T-helper 9 cell (primary cell): ENCODE data around the gene CCSER1.
"Not testable (repeated sequence)": the region's sequence is repeated elsewhere in the genome, so short reads cannot be mapped to it uniquely, and the experiment has no call there.

Experiments
- DNase-seq: peaks from one replicate; pipeline ENCODE4 v3.0.0-alpha.2; 2020

Gene CCSER1

GRCh38 chr4:91089178-91089577 is 962.0 kb downstream of the CCSER1 start:
- no peak for DNase-seq

DNA sequence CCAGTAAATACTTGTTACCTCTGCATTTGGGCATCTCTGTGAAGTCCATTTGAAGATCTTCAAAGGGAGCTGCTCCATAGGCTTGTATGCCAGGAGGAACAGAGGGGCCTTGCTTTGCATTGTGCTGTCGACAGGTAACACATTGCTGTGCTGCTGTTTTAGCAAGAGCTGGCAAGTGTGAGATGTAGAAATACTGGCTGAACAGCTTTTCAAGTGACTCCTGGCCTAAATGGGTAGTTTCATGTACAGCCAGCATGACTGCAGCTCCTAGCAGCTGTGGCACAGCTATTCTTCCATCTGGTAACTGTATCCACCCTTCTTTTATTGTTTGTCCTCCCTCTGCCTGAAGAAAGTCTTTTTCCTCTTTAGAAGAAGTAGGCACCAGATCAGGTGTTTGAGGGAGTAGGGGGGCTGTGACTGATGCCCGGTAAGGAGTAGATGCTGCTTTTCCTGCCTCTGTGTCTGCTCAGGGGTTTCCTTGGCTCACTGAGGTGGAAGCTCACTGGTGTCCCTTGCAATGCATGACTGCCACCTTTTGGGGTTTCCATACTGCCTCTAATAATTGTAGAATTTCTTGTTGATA is 965.3 kb downstream of the CCSER1 start:
- DNase-seq, result no peak

DNA sequence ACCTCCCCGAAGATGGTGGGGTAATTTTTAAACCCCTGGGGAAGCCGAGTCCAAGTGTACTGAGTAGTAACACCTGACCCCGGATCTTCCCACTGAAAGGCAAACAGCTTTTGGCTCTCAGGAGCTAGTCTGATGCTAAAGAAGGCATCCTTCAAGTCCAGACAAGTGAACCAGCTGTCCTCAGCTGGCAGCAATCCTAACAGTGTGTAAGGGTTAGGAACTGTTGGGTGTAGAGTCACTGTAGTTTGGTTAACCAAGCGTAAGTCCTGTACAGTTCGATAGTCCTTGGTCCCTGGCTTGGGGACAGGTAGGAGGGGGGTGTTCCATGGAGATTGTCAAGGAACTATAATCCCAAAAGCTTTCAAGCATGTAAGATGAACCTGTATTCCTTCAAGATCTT is 967.0 kb downstream of the CCSER1 start:
- not testable (repeated sequence) for DNase-seq

DNA sequence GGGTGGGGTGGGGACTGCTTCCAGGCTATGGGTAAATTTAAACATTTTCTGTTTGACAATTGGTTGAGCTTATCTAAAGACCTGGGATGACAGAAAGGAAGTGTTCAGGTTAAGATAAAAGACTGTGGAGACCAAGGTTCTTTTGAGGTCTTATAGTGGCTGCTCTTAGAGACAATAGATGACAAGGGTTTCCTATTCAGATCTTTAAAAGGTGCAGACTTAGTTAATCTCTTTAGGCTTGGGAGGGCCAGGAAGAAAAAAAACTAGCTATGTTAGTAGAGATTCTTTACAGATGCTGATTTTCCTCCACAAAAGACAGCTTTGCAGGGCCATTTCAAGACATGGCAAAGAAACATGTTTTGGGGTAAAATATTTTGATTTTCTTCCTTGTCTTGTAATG is 972.5 kb downstream of the CCSER1 start:
- DNase-seq, result no peak

DNA sequence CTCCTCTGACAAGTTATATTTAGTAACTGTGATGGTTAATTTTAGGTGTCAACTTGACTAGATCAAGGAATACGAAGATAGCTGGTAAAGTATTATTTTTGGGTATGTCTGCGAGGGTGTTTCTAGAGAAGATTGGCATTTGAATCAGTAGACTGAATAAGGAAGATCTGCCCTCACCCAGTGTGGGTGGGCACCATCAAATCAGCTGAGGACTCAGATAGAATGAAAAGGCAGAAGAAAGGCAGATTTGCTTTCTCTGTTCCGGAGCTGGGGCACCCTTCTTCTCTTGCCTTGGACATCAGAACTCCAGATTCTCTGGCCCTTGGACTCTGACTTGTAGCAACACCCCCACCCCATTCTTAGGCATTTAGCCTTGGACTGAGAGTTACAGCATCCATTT is 981.6 kb downstream of the CCSER1 start:
- no peak for DNase-seq

- no peak for DNase-seq
Measured at GRCh38 chr4:91111556-91111955, 984.4 kb downstream of the CCSER1 start.

- DNase-seq, result no peak
Measured at GRCh38 chr4:91113130-91113706, 986.0 kb downstream of the CCSER1 start.

DNA sequence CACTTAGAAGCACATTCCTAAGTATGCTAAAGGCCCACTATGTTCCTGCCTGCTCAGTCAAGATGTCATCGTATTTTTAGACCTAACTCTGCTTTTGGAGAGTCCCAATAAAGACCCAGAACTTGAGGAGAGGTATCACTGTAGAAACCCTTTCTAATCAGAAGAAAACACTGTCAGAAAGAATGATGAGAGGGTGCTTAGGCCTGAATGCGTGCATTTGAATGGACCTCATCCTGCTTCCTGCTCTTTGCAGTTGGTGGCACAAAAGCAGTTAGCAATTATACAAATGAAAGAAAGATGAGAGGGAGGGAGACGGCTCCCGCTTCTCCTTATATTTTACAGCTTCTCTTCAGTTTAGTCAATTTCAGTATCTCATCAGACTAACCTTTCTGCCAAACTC is 987.2 kb downstream of the CCSER1 start:
- DNase-seq, result no peak

DNA sequence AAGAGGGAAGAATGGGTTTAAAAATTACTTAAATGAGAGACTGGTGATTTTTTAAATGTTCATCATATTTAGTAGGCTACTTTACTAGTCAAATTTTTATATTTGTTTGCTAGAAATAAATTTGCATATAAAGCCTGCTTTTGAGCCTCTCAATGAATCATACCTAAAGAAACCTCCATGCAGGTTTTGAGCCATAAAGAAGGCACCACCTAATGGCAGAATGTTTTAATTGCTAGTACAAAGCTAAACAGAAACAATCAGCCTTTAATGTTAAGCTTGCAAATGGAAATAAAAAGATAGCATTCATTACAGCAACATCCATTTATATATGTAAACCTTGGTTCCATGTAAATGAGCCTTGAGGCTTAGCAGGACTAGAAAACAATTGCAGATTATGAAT is 989.7 kb downstream of the CCSER1 start:
- no peak for DNase-seq

DNA sequence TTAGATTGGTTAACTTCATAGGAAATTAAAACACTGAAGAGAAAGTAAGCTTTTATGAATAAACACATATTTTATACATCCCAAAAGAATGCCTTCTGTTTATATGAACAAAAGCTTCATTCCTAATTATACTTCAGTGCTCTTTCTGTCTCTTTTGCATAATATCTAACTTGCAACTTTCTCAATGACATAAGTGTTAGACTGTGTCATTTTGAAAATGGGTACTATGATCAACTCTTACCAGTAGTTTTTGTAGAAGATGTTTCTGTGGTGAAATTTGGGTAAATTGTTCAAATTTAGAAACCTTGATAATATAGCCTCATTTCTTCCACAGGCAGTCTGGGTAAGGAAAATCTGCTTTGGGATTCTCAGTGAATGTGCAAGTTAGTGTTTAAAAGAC is 991.4 kb downstream of the CCSER1 start:
- DNase-seq, result no peak

DNA sequence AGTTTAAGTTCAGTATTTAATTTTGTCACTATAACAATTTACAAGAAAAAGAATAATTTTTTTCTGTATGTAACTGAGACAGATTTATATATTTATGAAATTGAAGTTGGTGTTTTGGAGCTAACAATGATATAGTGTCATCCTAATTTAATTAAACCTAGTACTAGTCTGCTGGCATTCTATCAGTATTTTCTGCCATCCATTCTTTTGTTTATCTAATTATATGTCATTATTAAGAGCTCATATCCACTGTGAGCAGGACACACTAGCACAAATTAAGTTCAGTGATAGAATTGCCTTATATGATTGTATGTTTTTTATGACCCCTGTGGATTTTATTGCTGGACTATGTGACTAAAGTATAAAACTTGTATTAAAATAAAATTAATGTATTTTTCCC is 996.5 kb downstream of the CCSER1 start:
- no peak for DNase-seq

GRCh38 chr4:91127192-91127591 is 1000.0 kb downstream of the CCSER1 start:
- no peak for DNase-seq

GRCh38 chr4:91127831-91128230 is 1000.6 kb downstream of the CCSER1 start:
- no peak for DNase-seq

GRCh38 chr4:91128519-91128918 is 1001.3 kb downstream of the CCSER1 start:
- DNase-seq, result no peak

DNA sequence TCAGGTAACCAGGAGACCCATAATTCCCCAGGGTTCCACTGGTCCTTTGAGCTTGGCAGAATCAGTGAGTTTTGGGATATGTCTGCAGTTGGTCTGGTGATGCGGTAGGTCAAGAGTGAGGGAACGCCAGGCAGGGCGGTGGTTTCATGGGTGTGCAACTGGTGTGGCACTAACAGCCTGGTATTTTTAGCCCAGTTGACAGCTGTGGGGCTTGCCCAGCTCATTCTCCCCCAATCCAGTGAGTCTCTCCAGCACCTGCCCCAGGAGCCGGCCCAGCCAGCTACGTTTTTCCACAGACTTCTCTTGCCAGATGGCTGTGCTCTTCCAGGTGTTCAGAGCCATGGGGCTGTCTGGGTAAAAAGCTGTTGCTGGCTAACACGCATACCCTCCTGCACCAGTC is 1019.9 kb downstream of the CCSER1 start:
- no peak for DNase-seq

DNA sequence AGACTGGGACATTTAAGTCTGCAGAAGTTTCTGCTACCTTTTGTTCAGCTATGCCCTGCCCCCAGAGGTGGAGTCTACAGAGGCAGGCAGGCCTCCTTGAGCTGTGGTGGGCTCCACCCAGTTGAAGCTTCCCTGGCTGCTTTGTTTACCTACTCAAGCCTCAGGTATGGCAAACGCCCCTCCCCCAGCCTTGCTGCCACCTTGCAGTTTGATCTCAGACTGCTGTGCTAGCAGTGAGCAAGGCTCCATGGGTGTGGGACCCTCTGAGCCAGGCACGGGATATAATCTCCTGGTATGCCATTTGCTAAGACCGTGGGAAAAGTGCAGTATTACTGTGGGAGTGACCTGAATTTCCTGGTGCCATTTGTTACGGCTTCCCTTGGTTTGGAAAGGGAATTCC is 1026.8 kb downstream of the CCSER1 start:
- DNase-seq, result not testable (repeated sequence)

DNA sequence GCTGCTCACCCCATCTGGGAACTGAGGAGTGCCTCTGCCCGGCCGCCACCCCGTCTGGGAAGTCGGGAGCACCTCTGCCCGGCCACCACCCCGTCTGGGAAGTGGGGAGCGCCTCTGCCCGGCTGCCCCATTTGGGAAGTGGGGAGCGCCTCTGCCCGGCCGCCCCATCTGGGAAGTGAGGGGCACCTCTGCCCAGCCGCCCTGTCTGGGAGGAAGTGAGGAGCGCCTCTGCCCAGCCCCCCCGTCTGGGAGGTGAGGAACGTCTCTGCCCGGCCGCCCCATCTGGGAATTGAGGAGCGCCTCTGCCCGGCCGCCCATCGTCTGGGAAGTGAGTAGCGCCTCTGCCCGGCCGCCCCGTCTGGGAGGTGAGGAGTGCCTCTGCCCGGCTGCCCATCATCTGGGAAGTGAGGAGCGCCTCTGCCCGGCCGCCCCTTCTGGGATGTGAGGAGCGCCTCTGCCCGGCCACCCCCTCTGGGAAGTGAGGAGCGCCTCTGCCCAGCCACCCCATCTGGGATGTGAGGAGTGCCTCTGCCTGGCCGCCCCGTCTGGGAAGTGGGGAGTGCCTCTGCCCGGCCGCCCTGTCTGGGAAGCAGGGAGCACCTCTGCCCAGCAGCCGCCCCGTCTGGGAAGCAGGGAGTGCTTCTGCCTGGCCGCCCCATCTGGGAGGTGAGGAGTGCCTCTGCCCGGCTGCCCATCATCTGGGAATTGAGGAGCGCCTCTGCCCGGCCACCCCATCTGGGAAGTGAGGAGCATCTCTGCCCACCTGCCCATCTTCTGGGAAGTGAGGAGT is 1040.9 kb downstream of the CCSER1 start:
- DNase-seq, result not testable (repeated sequence)

DNA sequence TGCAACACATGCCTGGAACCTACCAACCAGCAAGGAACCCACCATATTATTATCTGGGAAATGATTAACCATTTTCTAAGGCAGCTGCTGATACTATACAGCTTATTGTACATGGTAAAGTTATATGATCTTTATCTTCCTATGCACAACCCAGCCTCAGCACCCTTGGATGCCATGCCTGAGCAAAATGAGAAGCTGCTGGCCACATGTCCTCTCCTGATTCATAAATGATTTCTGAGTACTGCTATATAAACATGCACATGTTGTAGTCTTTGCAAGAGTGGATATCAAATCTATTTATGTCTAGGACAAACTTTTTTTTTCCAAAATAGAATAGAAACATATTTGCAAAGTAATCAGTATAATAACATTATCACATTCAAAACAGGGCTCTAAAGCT is 1043.6 kb downstream of the CCSER1 start:
- no peak for DNase-seq

DNA sequence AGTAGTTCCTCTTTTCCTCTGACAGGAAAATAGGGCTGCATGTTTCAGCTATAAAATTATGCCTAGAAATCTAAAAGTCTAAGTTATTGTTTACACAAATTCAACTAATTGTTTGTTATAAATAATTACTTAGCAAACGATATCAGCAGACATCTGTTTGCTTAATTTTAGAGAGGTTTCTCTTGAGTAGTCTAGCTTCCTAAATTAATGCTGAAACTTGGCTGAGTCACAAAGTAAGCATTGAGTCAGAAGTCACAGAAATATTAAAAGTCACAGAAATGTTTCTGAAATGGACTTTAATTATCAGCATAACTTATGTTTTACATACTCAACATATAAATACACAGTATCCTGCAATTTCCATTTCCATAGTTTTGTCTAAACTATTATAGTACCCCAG is 1044.0 kb downstream of the CCSER1 start:
- no peak for DNase-seq

DNA sequence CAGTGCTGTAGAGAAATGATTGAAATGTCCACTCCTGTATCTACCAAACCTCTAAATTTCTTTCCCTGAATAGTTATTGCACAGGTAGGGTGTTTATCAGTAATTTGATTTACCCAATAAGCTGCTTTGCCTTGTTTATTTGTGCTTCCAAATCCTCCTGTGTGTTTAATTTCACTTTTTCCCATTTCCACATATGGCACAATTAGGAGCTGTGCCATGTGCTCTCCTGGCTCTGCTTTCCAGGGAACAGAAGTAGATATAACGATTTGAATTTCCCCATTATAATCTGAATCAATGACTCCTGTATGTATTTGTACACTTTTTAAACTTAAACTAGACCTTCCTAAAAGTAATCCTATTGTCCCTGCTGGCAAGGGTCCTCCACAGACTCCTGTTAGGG is 1057.9 kb downstream of the CCSER1 start:
- not testable (repeated sequence) for DNase-seq

DNA sequence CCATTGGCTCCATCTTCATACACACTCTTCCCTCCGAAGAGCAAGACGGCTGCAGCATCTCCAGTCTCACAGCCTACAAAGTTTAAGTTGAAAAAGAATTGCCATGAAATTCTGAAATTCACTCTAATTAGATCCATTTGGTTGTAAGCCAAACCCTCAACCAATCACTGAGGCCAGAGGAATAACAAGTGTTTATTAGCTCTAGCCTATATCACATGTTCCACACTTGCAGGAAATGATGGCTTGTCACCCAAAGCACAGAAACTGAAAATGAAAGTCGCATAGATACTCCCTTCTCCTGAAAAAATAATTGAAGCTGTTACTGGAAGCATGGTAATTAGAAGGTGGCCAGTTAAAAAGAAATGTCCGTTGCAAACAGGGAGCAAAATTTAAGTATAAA is 1071.8 kb downstream of the CCSER1 start:
- no peak for DNase-seq

- no peak for DNase-seq
Measured at GRCh38 chr4:91207535-91207934, 1080.3 kb downstream of the CCSER1 start.

GRCh38 chr4:91212211-91212610 is 1085.0 kb downstream of the CCSER1 start:
- DNase-seq, result no peak

DNA sequence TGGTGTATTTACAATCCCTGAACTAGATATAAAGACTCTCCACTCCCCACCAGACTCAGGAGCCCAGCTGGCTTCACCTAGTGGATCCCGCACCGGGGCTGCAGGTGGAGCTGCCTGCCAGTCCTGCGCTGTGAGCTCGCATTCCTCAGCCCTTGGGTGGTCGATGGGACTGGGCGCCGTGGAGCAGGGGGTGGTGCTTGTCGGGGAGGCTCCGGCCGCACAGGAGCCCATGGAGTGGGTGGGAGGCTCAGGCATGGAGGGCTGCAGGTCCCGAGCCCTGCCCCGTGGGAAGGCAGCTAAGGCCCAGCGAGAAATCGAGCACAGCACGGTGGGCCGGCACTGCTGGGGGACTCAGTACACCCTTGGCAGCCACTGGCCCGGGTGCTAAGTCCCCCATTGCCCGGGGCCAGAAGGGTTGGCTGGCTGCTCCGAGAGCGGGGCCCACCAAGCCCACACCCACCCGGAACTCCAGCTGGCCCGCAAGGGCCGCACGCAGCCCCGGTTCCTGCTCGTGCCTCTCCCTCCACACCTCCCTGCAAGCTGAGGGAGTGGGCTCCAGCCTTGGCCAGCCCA is 1090.7 kb downstream of the CCSER1 start:
- not testable (repeated sequence) for DNase-seq
